Activated naive CD4-positive, alpha-beta T cell treated with anti-CD3 and anti-CD28 coated beads, Interleukin-2, amount 50 U/mL, for 24 hours (primary cell): Measurements from ENCODE around the gene CA6.
"Not testable (repeated sequence)": the region's sequence is repeated elsewhere in the genome, so short reads cannot be mapped to it uniquely, and the experiment has no call there.

Experiments
- H3K27ac Mint-ChIP-seq: one replicate; pipeline ENCODE4 v1.8.0; 2021; ENCODE audit warnings: mild to moderate bottlenecking, mixed read lengths
- H3K27me3 Mint-ChIP-seq: one replicate; pipeline ENCODE4 v1.8.0; 2021; ENCODE audit warnings: mixed read lengths
- H3K36me3 Mint-ChIP-seq: one replicate; pipeline ENCODE4 v1.8.0; 2021; ENCODE audit warnings: mixed read lengths
- H3K4me1 Mint-ChIP-seq: one replicate; pipeline ENCODE4 v1.8.0; 2021; ENCODE audit warnings: mixed read lengths
- H3K4me3 Mint-ChIP-seq: one replicate; pipeline ENCODE4 v1.8.0; 2021; ENCODE audit warnings: mild to moderate bottlenecking, mixed read lengths
- H3K9me3 Mint-ChIP-seq: one replicate; pipeline ENCODE4 v1.8.0; 2021; ENCODE audit warnings: mixed read lengths

Gene CA6

DNA sequence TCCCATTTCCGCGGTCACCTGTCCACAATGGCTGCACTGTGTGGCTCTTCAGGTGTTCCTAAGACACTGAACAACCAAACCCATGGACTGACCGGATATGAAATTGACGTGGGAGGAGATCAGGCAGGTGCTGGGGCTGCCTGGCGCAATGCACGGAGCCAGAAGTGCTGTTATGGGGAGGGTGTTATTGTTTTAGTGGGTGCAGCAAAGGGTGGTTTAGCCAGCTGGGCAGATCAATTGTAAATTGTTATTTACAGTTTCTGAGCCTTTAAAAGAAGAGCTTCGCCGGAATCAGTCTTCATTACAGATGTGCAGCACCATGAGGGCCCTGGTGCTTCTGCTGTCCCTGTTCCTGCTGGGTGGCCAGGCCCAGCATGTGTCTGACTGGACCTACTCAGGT, at the start of gene CA6:
Gene CA6 (plus strand): TSS at position 301 of the 400 bp plus-strand sequence. CDS start 19 bp downstream, at position 320.
- H3K4me1 Mint-ChIP-seq: peaks cover 91% of the 10 kb centered on the region
- no peaks in the 10 kb centered on the region for H3K27me3 Mint-ChIP-seq

DNA sequence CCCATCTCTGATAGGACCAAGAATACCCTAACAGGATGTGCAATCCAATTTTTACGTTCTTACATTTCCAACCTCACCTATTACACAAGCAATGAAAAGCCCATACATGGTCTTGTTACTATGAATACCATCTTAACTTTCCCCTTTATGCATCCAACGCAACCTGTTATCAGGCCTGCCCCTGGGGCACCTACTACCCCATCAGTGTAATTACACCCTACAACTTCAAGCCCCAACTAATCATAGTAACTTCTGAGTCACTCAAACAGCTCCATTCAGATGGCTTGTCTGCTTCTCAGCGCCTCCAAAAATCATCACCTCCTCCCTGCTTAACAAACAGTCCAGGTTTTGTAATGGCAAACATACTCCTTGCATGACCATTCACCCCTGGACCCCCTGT, 48.9 kb upstream of the CA6 start:
- H3K9me3 Mint-ChIP-seq, H3K27ac Mint-ChIP-seq, H3K4me3 Mint-ChIP-seq, H3K36me3 Mint-ChIP-seq, H3K27me3 Mint-ChIP-seq: not testable (repeated sequence)
- H3K4me1 Mint-ChIP-seq: peaks cover 28% of the 10 kb centered on the region

More for the DNA sequence above, at the start of gene CA6:
- Mint-ChIP-seq H3K9me3 (no peaks in the 10 kb centered on the region), H3K4me3 (peak within 1 kb of the TSS; percentile 30), H3K36me3 (no peaks in the 10 kb centered on the region), H3K27ac (peak within 1 kb of the TSS; percentile 93)

DNA sequence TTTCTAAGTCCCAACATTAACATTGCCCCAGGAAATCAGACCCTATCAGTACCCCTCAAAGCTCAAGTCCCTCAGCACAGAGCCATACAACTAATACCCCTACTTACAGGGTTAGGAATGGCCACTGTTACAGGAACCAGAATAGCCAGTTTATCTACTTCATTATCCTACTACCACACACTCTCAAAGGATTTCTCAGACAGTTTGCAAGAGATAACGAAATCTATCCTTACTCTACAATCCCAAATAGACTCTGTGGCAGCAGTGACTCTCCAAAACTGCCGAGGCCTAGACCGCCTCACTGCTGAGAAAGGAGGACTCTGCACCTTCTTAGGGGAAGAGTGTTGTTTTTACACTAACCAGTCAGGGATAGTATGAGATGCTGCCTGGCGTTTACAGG, 48.2 kb upstream of the CA6 start:
- H3K4me3 Mint-ChIP-seq, H3K27ac Mint-ChIP-seq, H3K27me3 Mint-ChIP-seq, H3K36me3 Mint-ChIP-seq, H3K9me3 Mint-ChIP-seq: not testable (repeated sequence)
- H3K4me1 Mint-ChIP-seq: peaks cover 28% of the 10 kb centered on the region

DNA sequence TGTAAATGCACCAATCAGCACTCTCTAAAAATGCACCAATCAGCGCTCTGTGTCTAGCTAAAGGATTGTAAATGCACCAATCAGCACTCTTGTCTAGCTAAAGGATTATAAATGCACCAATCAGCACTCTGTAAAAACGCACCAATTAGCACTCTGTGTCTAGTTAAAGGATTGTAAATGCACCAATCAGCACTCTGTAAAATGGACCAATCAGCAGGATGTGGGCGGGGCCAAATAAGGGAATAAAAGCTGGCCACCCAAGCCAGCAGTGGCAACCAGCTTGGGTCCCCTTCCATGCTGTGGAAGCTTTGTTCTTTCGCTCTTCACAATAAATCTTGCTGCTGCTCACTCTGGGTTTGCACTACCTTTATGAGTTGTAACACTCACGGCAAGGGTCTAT, 47.2 kb upstream of the CA6 start:
- Mint-ChIP-seq H3K27ac (peak overlapping the region; percentile 99), H3K4me3 (peak overlapping the region; percentile 23), H3K4me1 (peaks cover 31% of the 10 kb centered on the region)
- H3K27me3 Mint-ChIP-seq, H3K9me3 Mint-ChIP-seq, H3K36me3 Mint-ChIP-seq: not testable (repeated sequence)

DNA sequence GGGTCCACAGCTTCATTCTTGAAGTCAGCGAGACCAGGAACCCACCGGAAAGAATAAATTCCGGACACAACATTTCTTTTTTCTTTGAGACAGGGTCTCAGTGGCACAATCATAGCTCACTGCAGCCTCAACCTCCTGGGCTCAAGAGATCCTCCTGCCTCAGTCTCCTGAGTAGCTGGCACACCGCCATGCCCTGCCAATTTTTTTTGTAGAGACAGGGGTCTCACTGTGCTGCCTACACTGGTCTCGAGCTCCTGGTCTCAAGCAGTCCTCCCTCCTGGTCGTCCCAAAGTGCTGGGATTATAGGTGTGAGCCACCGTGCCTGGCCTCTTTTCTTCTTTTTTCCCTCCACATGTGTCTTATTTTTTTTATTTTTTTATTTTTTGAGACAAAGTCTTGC, 46.6 kb upstream of the CA6 start:
- peak overlapping the region; percentile 99 for H3K27ac Mint-ChIP-seq
- H3K4me1 Mint-ChIP-seq: peaks cover 37% of the 10 kb centered on the region
- no peak overlapping the region for H3K4me3 Mint-ChIP-seq
- H3K27me3 Mint-ChIP-seq: no peaks in the 10 kb centered on the region
- no peaks in the 10 kb centered on the region for H3K9me3 Mint-ChIP-seq
- H3K36me3 Mint-ChIP-seq: no peaks in the 10 kb centered on the region

DNA sequence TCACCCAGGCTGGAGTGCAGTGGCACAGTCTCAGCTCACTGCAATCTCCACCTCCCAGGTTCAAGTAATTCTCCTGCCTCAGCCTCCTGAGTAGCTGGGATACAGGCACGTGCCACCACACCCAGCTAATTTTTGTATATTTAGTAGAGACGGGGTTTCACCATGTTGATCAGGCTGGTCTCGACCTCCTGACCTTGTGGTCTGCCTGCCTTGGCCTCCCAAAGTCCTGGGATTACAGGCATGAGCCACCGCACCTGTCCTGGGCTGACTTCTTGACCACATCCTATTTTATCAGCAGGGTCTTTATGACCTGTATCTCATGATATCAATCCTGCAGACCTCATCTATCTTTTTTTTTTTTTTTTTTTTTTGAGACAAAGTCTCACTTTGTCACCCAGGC, 45.0 kb upstream of the CA6 start:
- not testable (repeated sequence) for H3K9me3 Mint-ChIP-seq, H3K4me3 Mint-ChIP-seq, H3K27me3 Mint-ChIP-seq, H3K36me3 Mint-ChIP-seq
- Mint-ChIP-seq H3K4me1 (peaks cover 41% of the 10 kb centered on the region), H3K27ac (peak overlapping the region; percentile 99)

DNA sequence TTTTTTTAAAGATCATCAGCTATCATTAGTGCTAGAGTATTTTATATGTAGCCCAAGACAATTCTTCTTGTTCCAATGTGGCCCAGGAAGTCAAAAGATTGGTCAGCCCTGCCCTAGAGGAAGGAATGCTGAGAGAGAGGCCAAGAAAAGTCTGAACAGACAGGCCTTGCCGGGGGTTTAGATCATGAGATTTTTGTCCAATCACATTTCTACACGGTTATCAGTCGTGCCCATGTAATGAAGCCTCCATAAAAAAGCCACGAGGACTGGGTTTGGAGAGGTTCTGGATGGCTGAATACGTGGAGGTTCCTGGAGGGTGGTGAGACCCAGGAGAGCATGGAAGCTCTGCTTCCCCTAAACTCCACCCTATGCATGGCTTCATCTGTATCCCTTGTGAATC, 42.9 kb upstream of the CA6 start:
- no peak overlapping the region for H3K4me3 Mint-ChIP-seq
- H3K4me1 Mint-ChIP-seq: peaks cover 50% of the 10 kb centered on the region
- H3K27ac Mint-ChIP-seq: peak overlapping the region; percentile 39
- H3K9me3 Mint-ChIP-seq: no peaks in the 10 kb centered on the region
- no peaks in the 10 kb centered on the region for H3K36me3 Mint-ChIP-seq
- H3K27me3 Mint-ChIP-seq: no peaks in the 10 kb centered on the region

DNA sequence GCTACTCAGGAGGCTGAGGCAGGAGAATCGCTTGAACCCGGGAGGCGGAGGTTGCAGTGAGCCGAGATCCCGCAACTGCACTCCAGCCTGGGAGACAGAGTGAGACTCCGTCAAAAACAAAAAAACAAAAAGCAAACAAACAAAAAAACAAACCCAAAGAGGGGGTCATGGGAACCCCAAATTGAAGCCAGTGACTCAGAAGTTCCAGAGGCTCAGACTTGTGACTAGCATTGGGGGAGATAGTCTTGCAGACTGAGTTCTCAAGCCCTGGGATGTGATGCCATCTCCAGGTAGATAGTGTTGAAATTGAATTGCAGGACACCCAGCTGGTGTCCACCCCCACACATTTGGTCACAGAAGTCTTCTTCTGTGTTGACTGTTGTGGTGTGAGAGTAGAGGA, 42.3 kb upstream of the CA6 start:
- peaks cover 49% of the 10 kb centered on the region for H3K4me1 Mint-ChIP-seq
- H3K36me3 Mint-ChIP-seq: no peaks in the 10 kb centered on the region
- no peak overlapping the region for H3K4me3 Mint-ChIP-seq
- H3K27me3 Mint-ChIP-seq: no peaks in the 10 kb centered on the region
- no peaks in the 10 kb centered on the region for H3K9me3 Mint-ChIP-seq
- peak overlapping the region; percentile 59 for H3K27ac Mint-ChIP-seq

DNA sequence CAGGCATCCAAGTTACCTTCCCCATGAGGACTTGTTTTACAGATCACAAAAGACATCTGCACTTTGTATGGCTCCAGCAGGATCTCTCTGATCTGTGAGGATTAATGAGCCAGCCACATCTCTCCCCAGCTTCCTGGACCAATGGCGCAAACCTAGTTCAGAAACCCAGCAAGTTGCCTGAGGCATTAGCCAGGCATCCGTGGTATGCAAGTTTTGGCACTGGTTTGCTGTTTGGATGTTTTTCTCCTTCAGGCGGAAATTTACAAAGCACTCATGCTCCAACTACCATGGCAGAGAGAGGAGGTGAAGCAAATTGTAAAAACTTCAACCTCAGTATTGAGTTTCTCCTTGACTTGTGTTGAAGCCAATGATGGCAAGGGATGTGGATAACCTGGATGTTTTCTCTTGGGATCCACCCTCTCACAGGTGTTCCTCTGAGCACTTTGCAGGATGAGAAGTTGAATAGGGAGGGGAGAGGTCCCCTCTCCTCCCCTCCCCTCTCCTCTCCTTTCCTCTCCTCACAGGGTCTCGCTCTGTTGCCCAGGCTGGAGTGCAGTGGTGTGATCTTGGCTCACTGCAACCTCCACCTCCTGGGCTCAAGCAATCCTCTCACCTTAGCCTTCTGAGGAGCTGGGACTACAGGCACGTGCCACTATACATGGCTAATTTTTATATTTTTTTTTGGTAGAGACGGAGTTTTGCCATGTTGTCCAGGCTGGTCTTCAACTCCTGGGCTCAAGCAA, 41.6 kb upstream of the CA6 start:
- Mint-ChIP-seq H3K36me3 (no peaks in the 10 kb centered on the region), H3K27me3 (no peaks in the 10 kb centered on the region), H3K4me1 (peaks cover 45% of the 10 kb centered on the region), H3K4me3 (no peak overlapping the region), H3K27ac (peak overlapping the region; percentile 81), H3K9me3 (no peaks in the 10 kb centered on the region)

DNA sequence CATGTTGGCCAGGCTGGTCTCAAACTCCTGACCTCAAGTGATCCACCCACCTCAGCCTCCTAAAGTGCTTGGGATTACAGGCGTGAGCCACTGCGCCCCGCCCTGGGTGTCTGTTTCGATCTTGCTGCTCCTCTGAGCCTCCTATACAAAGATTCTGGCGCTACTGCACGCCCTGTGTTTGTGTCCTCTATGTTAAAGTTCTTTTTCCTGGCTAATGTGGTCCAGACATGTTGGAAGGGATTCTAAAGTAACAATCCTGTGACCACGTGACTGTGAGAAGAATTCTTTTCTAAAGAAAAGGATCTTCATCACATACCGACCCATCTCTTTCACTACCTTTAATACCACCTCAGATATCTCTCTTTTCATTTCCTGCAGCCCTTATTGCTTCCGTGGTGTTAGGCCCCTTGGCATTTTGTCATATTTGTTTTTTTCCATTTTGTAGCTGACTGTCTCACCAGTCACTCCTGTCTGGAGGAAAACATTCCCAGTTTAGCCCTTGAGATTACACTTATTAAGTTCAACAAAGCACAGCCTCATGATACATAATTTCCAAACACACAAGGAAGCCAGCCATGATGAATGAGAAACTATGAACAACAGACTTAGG, 40.0 kb upstream of the CA6 start:
- H3K9me3 Mint-ChIP-seq: no peaks in the 10 kb centered on the region
- H3K4me3 Mint-ChIP-seq: no peak overlapping the region
- peak overlapping the region; percentile 87 for H3K27ac Mint-ChIP-seq
- no peaks in the 10 kb centered on the region for H3K27me3 Mint-ChIP-seq
- peaks cover 35% of the 10 kb centered on the region for H3K4me1 Mint-ChIP-seq
- H3K36me3 Mint-ChIP-seq: no peaks in the 10 kb centered on the region

DNA sequence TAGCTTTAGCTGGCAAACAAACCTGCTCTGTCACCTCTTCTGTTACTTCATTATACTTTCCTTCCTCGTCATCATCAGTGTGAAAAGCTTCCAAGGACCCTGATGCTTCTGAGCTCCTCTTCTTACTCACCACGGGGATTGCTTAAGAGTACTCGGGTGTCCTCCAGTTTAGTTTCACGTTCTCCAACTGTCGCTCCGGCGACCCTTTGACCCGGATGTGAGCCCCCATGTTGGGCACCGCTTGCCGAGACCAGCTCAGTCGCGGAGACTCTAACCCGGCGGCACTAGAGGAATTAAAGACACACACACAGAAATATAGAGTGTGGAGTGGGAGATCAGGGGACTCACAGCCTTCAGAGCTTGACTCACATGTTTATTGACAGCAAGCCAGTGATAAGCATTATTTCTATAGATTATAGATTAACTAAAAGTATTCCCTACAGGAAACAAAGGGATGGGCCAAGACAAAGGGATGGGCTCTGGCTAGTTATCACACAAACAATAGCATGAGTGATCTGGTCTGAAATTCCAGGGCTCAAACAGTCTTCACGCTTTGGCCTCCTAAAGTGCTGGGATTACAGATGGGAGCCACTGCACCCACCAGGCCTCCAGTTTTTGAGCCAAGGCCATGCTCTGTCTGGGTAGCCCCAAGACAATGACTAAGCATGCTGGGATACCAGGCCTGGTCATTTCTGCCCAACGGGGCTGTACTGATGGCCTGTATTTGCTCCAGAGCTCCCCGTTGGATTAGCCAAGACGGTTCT, 37.1 kb upstream of the CA6 start:
- no peaks in the 10 kb centered on the region for H3K9me3 Mint-ChIP-seq
- no peak overlapping the region for H3K27ac Mint-ChIP-seq
- H3K4me3 Mint-ChIP-seq: no peak overlapping the region
- H3K36me3 Mint-ChIP-seq: no peaks in the 10 kb centered on the region
- peaks cover 27% of the 10 kb centered on the region for H3K4me1 Mint-ChIP-seq
- H3K27me3 Mint-ChIP-seq: no peaks in the 10 kb centered on the region

DNA sequence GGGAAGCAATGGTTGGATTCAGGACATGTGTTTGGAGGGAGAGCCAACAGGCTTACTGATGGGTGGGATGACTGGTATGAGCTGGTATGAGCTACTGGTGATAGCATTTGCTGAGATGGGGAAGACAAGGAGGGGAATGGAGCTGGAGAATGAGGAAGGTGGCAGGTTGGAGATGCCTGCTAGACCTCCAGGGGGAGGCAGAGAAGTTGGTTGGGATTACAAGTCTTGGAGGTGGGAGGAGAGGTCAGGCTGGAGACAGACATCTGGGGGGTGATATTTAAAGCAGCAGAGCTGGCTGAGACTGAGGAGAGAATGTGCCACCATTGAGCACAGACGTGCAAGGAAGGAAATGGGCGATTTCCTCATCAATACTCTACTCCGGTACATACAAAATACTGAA, 35.3 kb upstream of the CA6 start:
- Mint-ChIP-seq H3K4me1 (peaks cover 27% of the 10 kb centered on the region), H3K36me3 (no peaks in the 10 kb centered on the region), H3K27ac (peak overlapping the region; percentile 8), H3K9me3 (no peaks in the 10 kb centered on the region), H3K27me3 (no peaks in the 10 kb centered on the region), H3K4me3 (no peak overlapping the region)

DNA sequence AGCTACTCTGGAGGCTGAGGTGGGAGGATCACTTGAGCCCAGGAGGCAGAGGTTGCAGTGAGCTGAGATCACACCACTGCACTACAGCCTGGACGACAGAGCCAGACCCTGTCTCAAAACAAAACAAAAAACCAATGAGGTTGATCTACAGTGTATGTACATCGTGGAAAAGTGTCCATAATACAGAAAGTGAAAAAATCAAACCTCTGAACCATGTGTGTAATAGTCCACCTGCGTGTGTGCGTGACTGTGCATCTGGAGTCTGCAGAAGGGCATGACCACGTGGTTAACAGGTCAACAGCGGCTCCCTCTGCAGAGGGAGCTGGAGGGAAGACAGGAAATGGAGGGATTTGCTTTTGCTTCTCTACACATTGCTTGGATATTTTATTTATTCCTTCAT, 34.8 kb upstream of the CA6 start:
- Mint-ChIP-seq H3K4me1 (peaks cover 23% of the 10 kb centered on the region), H3K27me3 (no peaks in the 10 kb centered on the region), H3K27ac (no peak overlapping the region), H3K4me3 (no peak overlapping the region), H3K9me3 (no peaks in the 10 kb centered on the region), H3K36me3 (no peaks in the 10 kb centered on the region)

DNA sequence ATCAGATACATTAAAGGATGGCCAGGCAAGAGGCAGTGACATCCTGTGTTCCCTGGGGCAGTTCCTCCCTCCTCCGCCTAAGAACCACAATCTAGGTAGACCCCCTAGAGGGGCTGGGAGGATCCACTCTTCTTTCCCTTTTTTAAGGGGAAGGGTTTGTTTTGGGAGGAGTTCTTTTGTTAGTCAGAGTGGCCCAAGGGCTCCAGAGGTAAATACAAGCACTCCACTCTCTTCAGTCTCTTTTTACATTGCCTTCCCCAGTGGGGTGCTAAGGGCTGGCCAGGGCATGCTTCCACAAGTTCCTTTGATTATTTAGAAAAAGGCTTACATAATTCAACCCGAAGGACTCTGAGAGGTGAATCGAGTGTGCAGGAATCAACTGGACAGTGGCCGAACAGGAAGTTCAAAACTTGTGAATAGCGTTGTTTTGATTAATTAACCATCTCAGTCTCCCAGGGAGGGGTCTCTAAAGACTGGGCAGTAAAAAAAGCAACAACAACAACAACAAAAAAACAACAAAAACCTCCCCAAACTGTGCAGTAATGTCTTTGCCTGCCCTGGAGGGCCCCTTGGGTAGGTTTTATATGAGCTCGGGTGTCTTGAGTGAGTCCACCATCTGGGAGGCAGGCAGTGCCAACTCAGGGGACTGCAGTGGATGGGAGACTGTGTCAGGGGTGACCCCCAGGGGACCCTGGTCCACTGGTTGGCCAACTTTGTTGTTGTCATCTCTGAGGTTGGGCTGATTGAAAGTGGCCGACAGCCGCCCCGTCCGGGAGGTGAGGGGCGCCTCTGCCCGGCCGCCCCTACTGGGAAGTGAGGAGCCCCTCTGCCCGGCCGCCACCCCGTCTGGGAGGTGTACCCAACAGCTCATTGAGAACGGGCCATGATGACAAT, 34.0 kb upstream of the CA6 start:
- Mint-ChIP-seq H3K27me3 (no peaks in the 10 kb centered on the region), H3K4me3 (no peak overlapping the region), H3K36me3 (no peaks in the 10 kb centered on the region), H3K27ac (peak overlapping the region; percentile 17), H3K4me1 (peaks cover 22% of the 10 kb centered on the region), H3K9me3 (no peaks in the 10 kb centered on the region)

DNA sequence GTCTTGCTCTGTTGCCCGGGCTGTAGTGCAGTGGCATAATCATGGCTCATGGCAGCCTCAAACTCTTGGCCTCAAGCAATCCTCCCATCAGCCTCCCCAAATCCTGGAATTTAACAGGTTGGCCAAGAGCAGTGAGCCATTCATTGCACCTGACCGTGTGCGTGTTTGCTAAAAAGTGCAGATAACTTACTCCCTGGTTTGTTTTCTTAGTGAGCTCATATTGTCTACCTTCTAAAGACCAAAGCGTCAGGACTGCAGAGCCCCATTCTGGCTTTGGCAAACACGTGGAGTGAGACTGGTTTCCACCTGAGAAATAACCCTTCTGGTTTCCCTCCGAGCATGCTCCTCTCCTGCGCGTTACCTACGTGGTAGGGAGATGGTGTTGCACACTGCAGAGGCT, 32.2 kb upstream of the CA6 start:
- no peak overlapping the region for H3K4me3 Mint-ChIP-seq
- peak overlapping the region; percentile 59 for H3K27ac Mint-ChIP-seq
- no peaks in the 10 kb centered on the region for H3K36me3 Mint-ChIP-seq
- H3K4me1 Mint-ChIP-seq: peaks cover 22% of the 10 kb centered on the region
- H3K9me3 Mint-ChIP-seq: no peaks in the 10 kb centered on the region
- H3K27me3 Mint-ChIP-seq: no peaks in the 10 kb centered on the region
